ENCODE results near the gene ZRANB1. TPM values are rescaled to one million over a fixed set of nuclear protein-coding genes. Genes with fewer than 3 reads are reported as not detected.

The ZRANB1 gene
- total RNA-seq, 2 experiments from 2014 or later, result 10.7 to 11.2 TPM

DNA sequence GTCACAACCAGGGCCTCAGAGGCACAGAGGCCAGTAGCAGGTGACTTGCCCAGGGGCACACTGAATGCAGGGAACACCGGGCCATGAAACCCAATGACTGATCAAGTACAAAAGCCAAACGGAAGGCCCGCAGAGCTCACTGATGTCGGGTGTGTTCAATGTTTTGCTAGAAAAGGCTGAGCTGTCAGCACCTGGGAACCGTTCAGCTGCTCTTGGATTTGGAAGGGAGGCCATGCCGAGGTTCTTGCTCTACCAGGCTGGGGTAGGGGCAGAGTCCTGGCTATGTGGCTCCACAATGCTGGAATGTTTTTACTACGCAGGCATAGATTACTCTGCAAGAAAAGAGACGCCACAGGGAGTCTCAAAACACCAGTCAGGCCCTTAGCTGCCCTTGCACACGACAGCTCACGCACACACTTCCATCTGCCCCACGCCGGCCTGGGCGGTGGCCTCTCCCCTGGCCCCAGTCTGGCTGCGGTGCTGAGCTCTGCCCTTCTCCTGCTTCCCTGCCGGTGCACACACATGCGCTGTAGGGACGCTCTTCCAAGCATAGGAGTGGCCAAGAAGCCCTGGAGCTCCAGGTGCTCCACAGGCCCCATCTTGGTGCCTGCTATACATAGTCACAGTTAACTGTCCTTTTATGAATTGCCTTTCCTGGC lies 79.9 kb downstream of the ZRANB1 start:
- ChIA-PET POLR2A (no interaction called here), CTCF (interaction anchor here (0.8 to 1.0 kb wide), 2 partner anchors 26 to 30 kb away, joined by 3 to 4 read pairs; no protein-coding TSS in a partner anchor)
- H3K36me3 Mint-ChIP-seq (ENCODE audit: low read depth), result no peaks in the 10 kb centered on the region
- ATAC-seq (no peak), DNase-seq (no peak)
- no peaks in the 10 kb centered on the region for H3K9me3 Mint-ChIP-seq (ENCODE audit: insufficient read depth)
- H3K4me3 Mint-ChIP-seq, result no peak overlapping the region
- H3K27me3 Mint-ChIP-seq (ENCODE audit: low read depth), result peaks cover 9% of the 10 kb centered on the region
- H3K4me1 Mint-ChIP-seq (ENCODE audit: low read depth), result no peaks in the 10 kb centered on the region
- no peak overlapping the region for H3K27ac Mint-ChIP-seq

DNA sequence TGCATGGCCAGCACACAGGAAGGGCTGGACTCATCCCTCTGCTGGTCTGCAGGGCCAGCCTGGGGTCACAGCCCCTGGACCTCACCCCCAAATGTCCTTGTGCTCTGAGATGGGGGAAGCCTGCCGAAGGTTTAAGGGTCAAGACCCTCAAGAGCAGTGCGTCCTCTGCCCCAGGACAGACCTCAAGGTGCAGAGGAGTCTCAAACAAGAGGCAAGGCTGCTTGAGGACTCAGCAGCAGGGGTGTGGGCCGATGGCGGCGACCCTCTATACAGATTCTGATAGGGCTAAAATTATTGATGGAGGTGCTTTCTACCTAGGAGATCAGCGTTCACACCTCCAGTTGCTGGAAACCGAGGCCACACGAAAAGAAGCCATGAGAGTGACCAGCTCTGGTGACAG lies 80.7 kb downstream of the ZRANB1 start:
- Mint-ChIP-seq H3K36me3 (ENCODE audit: low read depth) (no peaks in the 10 kb centered on the region), H3K4me3 (no peak overlapping the region), H3K27me3 (ENCODE audit: low read depth) (peaks cover 7% of the 10 kb centered on the region), H3K27ac (no peak overlapping the region), H3K9me3 (ENCODE audit: insufficient read depth) (no peaks in the 10 kb centered on the region), H3K4me1 (ENCODE audit: low read depth) (no peaks in the 10 kb centered on the region)
- CTCF ChIA-PET, result no interaction called here
- ATAC-seq (no peak), DNase-seq (no peak)
- POLR2A ChIA-PET, result no interaction called here

DNA sequence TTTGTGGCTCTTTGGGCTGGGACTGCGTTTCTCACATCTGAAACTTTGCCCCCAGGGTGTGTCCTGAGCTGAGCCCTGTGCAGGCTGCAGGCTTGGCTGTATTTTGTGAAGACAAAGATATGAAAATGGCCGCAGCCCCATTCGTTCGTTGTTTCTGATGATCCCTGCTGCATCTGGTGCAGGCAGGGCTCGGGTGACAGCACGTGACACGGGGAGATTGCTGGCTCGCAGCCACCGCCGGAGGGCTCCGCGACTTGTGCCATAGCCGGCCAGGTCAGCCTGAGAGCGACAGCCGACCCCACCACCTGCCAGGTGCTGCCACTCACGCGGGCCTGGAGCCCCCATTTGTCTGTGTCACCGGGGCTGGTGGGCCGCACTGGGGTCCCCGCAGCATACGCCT lies 81.3 kb downstream of the ZRANB1 start:
- DNase-seq (no peak), ATAC-seq (no peak)
- POLR2A ChIA-PET, result no interaction called here
- Mint-ChIP-seq H3K4me3 (no peak overlapping the region), H3K27ac (no peak overlapping the region), H3K27me3 (ENCODE audit: low read depth) (peaks cover 7% of the 10 kb centered on the region), H3K9me3 (ENCODE audit: insufficient read depth) (no peaks in the 10 kb centered on the region), H3K4me1 (ENCODE audit: low read depth) (no peaks in the 10 kb centered on the region), H3K36me3 (ENCODE audit: low read depth) (no peaks in the 10 kb centered on the region)
- CTCF ChIA-PET, result no interaction called here

DNA sequence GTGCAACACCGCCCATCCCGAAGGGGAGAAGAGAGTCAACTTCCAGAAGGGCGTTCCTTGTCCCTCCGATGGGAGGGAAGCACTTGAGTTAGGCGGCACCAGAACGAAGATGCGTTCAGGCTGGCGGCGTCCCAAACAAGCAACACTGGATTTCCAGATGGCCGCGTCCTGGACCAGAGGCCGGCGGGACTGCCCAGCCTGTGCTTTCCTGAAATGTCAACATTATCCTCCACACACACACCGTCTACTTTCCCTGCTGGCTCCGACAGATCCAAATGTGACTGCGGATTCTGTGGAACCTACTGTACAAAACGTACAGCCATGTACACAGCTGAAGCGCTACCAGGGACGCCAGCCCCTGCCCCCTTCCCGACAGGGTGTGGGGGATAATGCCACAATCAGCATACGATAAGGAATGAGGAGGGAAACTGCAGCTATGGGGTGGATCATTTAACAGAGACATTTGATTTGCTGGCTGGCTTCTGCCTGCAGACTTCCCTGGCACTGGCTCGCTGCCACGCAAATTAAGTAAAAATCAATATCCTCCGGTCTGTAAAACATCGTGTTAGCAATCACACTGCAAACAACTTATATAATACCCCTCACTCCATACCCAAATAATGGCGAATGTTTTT lies 82.1 kb downstream of the ZRANB1 start:
- CTCF ChIA-PET, result no interaction called here
- Mint-ChIP-seq H3K4me1 (ENCODE audit: low read depth) (no peaks in the 10 kb centered on the region), H3K4me3 (no peak overlapping the region), H3K27ac (no peak overlapping the region), H3K36me3 (ENCODE audit: low read depth) (no peaks in the 10 kb centered on the region), H3K9me3 (ENCODE audit: insufficient read depth) (no peaks in the 10 kb centered on the region), H3K27me3 (ENCODE audit: low read depth) (peaks cover 4% of the 10 kb centered on the region)
- POLR2A ChIA-PET, result no interaction called here
- no peak for ATAC-seq
- no peak for DNase-seq

DNA sequence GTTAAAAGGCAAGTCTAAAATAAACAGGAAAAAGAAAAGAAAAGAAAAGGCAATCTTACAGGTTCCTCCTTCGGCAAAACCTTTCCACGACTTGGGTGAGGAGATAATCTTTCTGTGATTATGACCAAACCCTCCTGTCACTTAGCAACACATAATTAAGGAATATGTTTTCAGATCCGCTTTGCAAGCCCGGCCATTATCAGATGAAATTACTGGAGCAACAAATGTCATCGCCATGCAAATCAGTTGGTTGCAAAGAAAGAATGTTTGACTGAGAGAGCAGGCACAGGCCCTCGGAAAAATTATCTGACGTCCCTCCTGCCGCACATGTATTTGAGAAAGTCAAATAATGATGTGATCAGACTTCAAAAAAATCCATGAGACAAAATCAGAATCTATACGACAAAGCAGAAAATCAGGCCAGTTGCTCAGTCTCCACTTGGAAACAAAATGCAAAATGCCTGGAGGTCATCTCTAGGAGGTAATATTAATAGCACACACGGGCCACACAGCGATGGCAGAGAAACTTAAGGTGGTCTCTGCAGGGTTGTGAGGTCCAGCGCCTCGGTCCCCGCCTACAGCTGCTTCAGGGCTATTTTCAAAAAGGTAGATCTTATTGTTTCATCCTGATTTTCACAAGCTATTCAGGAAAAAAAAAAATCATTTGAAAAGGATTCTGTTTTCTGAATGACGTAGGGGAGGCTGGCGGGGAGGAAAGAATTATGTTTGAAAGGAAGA lies 82.7 kb downstream of the ZRANB1 start:
- Mint-ChIP-seq H3K9me3 (ENCODE audit: insufficient read depth) (no peaks in the 10 kb centered on the region), H3K4me3 (no peak overlapping the region), H3K27ac (no peak overlapping the region), H3K4me1 (ENCODE audit: low read depth) (no peaks in the 10 kb centered on the region), H3K36me3 (ENCODE audit: low read depth) (no peaks in the 10 kb centered on the region), H3K27me3 (ENCODE audit: low read depth) (peaks cover under 1% of the 10 kb centered on the region)
- ATAC-seq (no peak), DNase-seq (no peak)
- ChIA-PET POLR2A (no interaction called here), CTCF (no interaction called here)

DNA sequence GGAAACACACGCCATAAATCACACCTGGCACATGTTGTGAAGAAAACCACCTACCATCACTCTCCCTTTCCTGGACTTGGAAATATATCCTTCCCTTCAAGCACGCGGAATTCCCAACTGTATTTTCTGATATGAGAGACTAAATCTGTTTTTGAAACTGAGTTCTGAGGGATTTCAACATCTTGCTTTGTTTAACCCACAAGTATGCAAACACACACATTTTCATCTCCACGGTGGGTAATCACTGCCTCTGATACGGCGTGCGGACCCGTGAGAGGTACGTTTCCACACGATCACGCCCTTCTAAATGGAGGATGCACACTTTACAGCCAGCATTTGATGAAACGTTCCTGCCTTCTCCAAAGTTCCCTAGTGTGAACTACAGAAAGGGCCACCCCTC lies 83.4 kb downstream of the ZRANB1 start:
- DNase-seq (no peak), ATAC-seq (no peak)
- Mint-ChIP-seq H3K9me3 (ENCODE audit: insufficient read depth) (no peaks in the 10 kb centered on the region), H3K36me3 (ENCODE audit: low read depth) (no peaks in the 10 kb centered on the region), H3K4me1 (ENCODE audit: low read depth) (no peaks in the 10 kb centered on the region), H3K27me3 (ENCODE audit: low read depth) (no peaks in the 10 kb centered on the region), H3K27ac (no peak overlapping the region), H3K4me3 (no peak overlapping the region)
- POLR2A ChIA-PET, result no interaction called here
- CTCF ChIA-PET, result no interaction called here

DNA sequence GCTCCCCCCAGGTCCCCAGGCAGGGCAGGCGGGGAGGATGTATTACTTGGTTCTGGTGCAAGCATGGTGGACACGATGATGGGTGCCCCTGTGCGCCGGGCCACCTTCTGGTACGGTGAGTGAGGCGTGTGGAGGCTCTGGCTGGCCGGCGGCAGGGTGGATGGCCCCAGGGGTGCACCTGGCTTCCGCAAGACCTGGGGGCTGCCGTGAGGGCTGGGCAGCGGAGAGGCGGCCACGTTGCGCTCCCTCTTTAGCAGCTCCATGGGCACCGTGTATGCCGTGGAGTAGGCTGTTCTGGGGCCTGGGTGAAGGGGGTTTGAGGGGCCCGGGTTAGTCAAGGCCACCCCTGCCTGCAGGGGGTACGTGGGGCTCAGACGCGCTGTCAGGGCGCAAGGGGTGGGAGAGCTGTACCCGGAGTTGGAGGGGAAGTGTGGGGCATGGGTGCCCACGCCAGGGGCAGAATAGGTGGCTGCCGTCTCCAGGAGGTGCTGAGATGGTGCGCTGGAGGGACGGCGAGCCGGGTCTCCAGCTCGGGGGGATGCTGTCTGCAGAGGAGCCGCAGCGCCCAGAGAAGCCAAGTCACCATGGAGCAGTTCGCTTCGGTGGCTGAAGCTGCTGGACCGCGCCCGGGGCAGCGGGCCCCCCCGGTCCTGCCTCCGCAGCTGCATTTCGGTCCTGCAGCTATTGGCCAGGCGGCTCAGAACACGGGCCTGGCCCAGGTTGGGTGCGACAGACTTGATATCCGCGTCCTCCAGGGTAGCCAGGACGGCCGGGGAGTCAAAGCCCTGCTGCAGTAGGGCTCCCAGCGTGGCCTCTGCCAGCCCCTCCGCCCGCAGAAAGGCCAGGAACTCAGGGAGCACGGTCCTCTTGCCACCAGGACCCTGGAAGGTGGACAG lies 84.4 kb downstream of the ZRANB1 start:
- Mint-ChIP-seq H3K9me3 (ENCODE audit: insufficient read depth) (no peaks in the 10 kb centered on the region), H3K4me3 (no peak overlapping the region), H3K4me1 (ENCODE audit: low read depth) (no peaks in the 10 kb centered on the region), H3K27ac (no peak overlapping the region), H3K27me3 (ENCODE audit: low read depth) (no peaks in the 10 kb centered on the region), H3K36me3 (ENCODE audit: low read depth) (no peaks in the 10 kb centered on the region)
- no peak for DNase-seq
- POLR2A ChIA-PET, result no interaction called here
- no peak for ATAC-seq
- CTCF ChIA-PET, result no interaction called here

DNA sequence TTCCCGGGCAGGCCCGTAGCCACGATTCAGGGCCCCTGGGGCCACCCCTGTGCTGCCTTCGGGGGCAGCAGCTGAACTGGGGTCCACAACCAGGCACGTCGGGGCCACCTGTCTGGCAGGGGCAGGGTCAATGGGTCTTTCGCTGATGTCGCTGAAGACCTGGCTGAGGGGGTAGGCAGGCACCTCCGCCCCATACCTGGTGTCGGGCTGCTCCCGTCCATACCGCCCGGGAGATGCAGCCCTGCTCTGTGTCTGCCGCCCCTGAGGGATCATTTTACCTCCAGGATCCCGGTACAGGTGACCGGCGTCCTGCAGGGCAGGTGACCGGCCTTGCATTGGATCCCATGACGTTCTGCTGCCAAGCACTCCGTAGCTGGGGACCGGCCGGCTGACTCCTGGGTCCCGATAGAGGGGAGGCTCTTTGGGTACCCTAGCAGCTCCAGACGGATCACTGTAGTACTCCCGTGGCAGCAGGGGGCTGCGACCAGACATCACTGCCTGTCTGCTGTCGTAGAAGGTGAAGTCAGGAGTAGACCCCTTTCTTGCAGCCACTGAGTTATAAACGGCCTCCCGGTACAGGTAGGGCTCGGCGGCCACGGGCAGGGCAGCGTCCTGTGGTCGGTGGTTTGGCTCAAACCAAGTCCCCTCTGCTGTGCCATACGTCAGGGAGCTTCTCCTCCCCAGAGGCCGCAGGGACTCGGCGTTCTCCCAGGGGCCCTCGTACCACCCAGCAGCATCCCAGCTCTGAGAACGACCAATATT lies 85.2 kb downstream of the ZRANB1 start:
- Mint-ChIP-seq H3K27ac (no peak overlapping the region), H3K9me3 (ENCODE audit: insufficient read depth) (no peaks in the 10 kb centered on the region), H3K27me3 (ENCODE audit: low read depth) (no peaks in the 10 kb centered on the region), H3K4me3 (no peak overlapping the region), H3K4me1 (ENCODE audit: low read depth) (no peaks in the 10 kb centered on the region), H3K36me3 (ENCODE audit: low read depth) (no peaks in the 10 kb centered on the region)
- no peak for DNase-seq
- ChIA-PET CTCF (no interaction called here), POLR2A (no interaction called here)
- ATAC-seq, result no peak

DNA sequence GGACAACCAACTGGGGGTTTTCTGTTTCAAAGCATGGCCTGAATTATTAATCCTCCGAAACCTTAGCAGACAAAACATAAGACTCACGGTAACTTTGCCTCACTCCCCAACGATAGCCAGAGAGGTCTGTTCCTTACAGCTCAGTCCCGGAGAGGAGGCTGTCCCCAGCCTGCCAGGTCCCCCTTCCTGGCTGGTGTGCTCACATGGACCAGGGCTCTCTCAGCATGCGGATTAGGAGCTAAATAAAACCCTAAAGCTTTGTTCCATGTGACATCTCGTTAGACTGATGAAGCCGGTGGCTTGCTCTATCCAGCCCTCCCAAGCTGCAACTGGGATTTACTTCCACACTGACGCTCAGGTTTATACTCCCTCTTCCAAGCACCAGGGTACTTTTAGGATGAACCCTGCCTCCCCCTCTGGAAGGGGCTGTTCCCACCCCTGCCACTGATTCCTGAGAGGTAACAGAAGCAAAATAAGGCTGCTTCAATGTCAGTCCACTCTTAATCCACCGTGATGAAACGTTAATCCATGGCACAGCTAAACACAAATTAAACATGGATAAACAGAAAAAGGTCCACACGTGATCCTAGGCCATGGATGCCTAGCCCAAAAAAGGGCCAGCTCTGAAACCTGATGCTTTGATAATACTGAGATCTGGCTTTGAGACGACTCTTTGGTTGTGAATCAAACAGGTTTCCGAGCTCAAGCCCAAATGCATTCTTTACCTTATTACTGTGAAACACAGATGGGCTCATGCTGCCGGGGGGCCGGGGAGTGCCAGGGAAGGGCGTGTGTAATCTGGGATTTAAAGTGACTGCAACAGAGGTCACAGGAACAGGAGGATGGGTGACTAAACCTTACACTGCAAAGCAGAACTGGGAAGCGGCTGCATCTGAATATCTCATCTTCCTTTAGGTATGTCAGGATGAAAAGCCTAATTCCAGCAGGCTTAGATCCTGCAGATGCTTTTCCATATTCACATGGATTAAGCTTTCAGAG lies 86.2 kb downstream of the ZRANB1 start:
- H3K27me3 Mint-ChIP-seq (ENCODE audit: low read depth), result no peaks in the 10 kb centered on the region
- no peak overlapping the region for H3K27ac Mint-ChIP-seq
- no peaks in the 10 kb centered on the region for H3K36me3 Mint-ChIP-seq (ENCODE audit: low read depth)
- ChIA-PET CTCF (no interaction called here), POLR2A (no interaction called here)
- no peak overlapping the region for H3K4me3 Mint-ChIP-seq
- no peaks in the 10 kb centered on the region for H3K9me3 Mint-ChIP-seq (ENCODE audit: insufficient read depth)
- no peaks in the 10 kb centered on the region for H3K4me1 Mint-ChIP-seq (ENCODE audit: low read depth)
- ATAC-seq, result no peak
- DNase-seq, result no peak

DNA sequence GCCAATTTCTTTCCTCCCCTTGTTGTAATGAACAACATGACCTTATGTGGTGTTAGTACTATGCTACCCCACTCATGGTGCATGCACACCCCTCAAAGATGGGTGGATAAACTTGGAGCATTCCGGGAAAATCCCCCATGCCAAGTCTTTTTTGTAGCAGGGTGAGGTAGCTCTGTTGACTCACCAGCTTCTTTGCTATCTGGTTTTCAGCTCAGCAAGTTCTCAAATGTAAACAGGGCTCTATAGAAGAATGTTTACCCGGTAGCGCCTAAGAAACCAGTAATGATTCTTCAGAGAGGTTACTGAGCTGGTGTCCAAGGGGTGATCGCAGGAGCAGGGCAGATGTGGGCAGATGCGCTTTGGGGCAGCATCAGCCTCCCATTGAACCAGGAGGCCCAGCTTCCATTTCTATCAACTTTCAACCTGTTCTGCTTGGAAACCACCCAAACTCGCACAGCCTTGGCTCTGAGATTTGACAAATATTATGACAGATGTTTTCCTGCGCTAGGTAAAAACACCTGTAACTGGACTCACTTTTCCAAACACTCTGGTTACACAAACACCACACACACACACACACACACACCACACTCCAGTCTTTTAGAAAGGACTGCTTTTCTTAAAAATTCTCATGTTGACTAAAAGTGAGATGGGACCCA lies 87.8 kb downstream of the ZRANB1 start:
- H3K4me1 Mint-ChIP-seq (ENCODE audit: low read depth), result no peaks in the 10 kb centered on the region
- DNase-seq (no peak), ATAC-seq (no peak)
- POLR2A ChIA-PET, result no interaction called here
- no peaks in the 10 kb centered on the region for H3K27me3 Mint-ChIP-seq (ENCODE audit: low read depth)
- H3K4me3 Mint-ChIP-seq, result no peak overlapping the region
- CTCF ChIA-PET, result no interaction called here
- H3K36me3 Mint-ChIP-seq (ENCODE audit: low read depth), result no peaks in the 10 kb centered on the region
- H3K9me3 Mint-ChIP-seq (ENCODE audit: insufficient read depth), result no peaks in the 10 kb centered on the region
- H3K27ac Mint-ChIP-seq, result no peak overlapping the region

Data from activated CD8-positive, alpha-beta T cell treated with anti-CD3 and anti-CD28 coated beads, Interleukin-2, amount 10 ng/mL, durations not matched to agents 7 days and 5 days (primary cell).